ENCODE results near the gene BANF2.

GRCh38 chr20:17773619-17774018 is 73.9 kb downstream of the BANF2 start:
- TF ChIP-seq POLR2A (IDR thresholded peaks at IDR 0.05), result no peak
- TF ChIP-seq, protein P1, sequence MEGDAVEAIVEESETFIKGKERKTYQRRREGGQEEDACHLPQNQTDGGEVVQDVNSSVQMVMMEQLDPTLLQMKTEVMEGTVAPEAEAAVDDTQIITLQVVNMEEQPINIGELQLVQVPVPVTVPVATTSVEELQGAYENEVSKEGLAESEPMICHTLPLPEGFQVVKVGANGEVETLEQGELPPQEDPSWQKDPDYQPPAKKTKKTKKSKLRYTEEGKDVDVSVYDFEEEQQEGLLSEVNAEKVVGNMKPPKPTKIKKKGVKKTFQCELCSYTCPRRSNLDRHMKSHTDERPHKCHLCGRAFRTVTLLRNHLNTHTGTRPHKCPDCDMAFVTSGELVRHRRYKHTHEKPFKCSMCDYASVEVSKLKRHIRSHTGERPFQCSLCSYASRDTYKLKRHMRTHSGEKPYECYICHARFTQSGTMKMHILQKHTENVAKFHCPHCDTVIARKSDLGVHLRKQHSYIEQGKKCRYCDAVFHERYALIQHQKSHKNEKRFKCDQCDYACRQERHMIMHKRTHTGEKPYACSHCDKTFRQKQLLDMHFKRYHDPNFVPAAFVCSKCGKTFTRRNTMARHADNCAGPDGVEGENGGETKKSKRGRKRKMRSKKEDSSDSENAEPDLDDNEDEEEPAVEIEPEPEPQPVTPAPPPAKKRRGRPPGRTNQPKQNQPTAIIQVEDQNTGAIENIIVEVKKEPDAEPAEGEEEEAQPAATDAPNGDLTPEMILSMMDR (IDR thresholded peaks at IDR 0.05), result no peak
- no peak for TF ChIP-seq POLR2AphosphoS5 (IDR thresholded peaks at IDR 0.05)

Data from prostate gland (tissue), 2 donors.